ENCODE data around the gene S100PBP.

S100PBP gene

GRCh38 chr1:32883338-32884031 lies 66.0 kb downstream of the S100PBP start:
- FAIRE-seq (no peak), DNase-seq (ENCODE audit: extremely low spot score, insufficient read length, low read depth) (no peak)

- no peak for DNase-seq (ENCODE audit: extremely low spot score, insufficient read length, low read depth)
- FAIRE-seq, result no peak
Measured at GRCh38 chr1:32884032-32884372, 66.5 kb downstream of the S100PBP start.

- no peak for FAIRE-seq
- DNase-seq (ENCODE audit: extremely low spot score, insufficient read length, low read depth), result no peak
Measured at GRCh38 chr1:32884726-32885125, 67.3 kb downstream of the S100PBP start.

GRCh38 chr1:32885676-32886003 lies 68.2 kb downstream of the S100PBP start:
- FAIRE-seq, result no peak

GRCh38 chr1:32886004-32886827 lies 68.8 kb downstream of the S100PBP start, which contains the start of gene HPCA:
HPCA (plus strand) TSS chr1:32886491; CDS start chr1:32888899, 2,408 bp downstream.
- no peak for DNase-seq (ENCODE audit: extremely low spot score, insufficient read length, low read depth)
- no peak for FAIRE-seq

More at GRCh38 chr1:32885676-32886003, 68.2 kb downstream of the S100PBP start:
- DNase-seq (ENCODE audit: extremely low spot score, insufficient read length, low read depth), result no peak

GRCh38 chr1:32886828-32887414 lies 69.5 kb downstream of the S100PBP start:
- no peak for FAIRE-seq
- DNase-seq (ENCODE audit: extremely low spot score, insufficient read length, low read depth), result no peak

GRCh38 chr1:32887623-32888022 lies 70.2 kb downstream of the S100PBP start:
- DNase-seq (ENCODE audit: extremely low spot score, insufficient read length, low read depth) (no peak), FAIRE-seq (no peak)

GRCh38 chr1:32888134-32888533 lies 70.7 kb downstream of the S100PBP start:
- no peak for FAIRE-seq
- no peak for DNase-seq (ENCODE audit: extremely low spot score, insufficient read length, low read depth)

- no peak for DNase-seq (ENCODE audit: extremely low spot score, insufficient read length, low read depth)
- no peak for FAIRE-seq
Measured at GRCh38 chr1:32888677-32889420, 71.4 kb downstream of the S100PBP start.

GRCh38 chr1:32889731-32890278 lies 72.4 kb downstream of the S100PBP start:
- FAIRE-seq (no peak), DNase-seq (ENCODE audit: extremely low spot score, insufficient read length, low read depth) (no peak)

- FAIRE-seq (no peak), DNase-seq (ENCODE audit: extremely low spot score, insufficient read length, low read depth) (no peak)
Measured at GRCh38 chr1:32890516-32891240, 73.2 kb downstream of the S100PBP start.

GRCh38 chr1:32891241-32891570 lies 73.8 kb downstream of the S100PBP start:
- DNase-seq (ENCODE audit: extremely low spot score, insufficient read length, low read depth) (no peak), FAIRE-seq (no peak)

GRCh38 chr1:32891630-32892029 lies 74.2 kb downstream of the S100PBP start:
- DNase-seq (ENCODE audit: extremely low spot score, insufficient read length, low read depth) (no peak), FAIRE-seq (no peak)

- DNase-seq (ENCODE audit: extremely low spot score, insufficient read length, low read depth), result no peak
- no peak for FAIRE-seq
Measured at GRCh38 chr1:32892368-32893197, 75.1 kb downstream of the S100PBP start.

GRCh38 chr1:32893198-32894018 lies 76.0 kb downstream of the S100PBP start:
- FAIRE-seq, result no peak
- DNase-seq (ENCODE audit: extremely low spot score, insufficient read length, low read depth), result no peak

GRCh38 chr1:32894019-32894600 lies 76.7 kb downstream of the S100PBP start:
- no peak for FAIRE-seq

GRCh38 chr1:32894681-32895080 lies 77.2 kb downstream of the S100PBP start:
- FAIRE-seq (no peak), DNase-seq (ENCODE audit: extremely low spot score, insufficient read length, low read depth) (no peak)

More at GRCh38 chr1:32894019-32894600, 76.7 kb downstream of the S100PBP start:
- DNase-seq (ENCODE audit: extremely low spot score, insufficient read length, low read depth), result no peak
